GM13977 (cell line): ENCODE results near the gene COL20A1.

Experiments used
- DNase-seq: peaks from one replicate; pipeline ENCODE4 v3.0.0; 2012; ENCODE audit warnings: low spot score
- in situ Hi-C: fragments of 300-500 bp; cut with MboI; formaldehyde crosslinking; loops from one replicate; pipeline ENCODE4 v1.12.0; 2022; ENCODE audit warnings: low sequenced_read_pairs, low pct_unique_long_range_greater_than_20kb, mixed read lengths, inconsistent platforms; ENCODE audit not compliant: unreplicated experiment
- TF ChIP-seq, protein P1 (sequence below): IDR thresholded peaks from 2 replicates; pipeline ENCODE4 v1.5.1; 2012; ENCODE audit warnings: mild to moderate bottlenecking, control low read depth; ENCODE audit not compliant: insufficient read depth; ENCODE audit errors: extremely low read depth, missing control alignments

Gene COL20A1

DNA sequence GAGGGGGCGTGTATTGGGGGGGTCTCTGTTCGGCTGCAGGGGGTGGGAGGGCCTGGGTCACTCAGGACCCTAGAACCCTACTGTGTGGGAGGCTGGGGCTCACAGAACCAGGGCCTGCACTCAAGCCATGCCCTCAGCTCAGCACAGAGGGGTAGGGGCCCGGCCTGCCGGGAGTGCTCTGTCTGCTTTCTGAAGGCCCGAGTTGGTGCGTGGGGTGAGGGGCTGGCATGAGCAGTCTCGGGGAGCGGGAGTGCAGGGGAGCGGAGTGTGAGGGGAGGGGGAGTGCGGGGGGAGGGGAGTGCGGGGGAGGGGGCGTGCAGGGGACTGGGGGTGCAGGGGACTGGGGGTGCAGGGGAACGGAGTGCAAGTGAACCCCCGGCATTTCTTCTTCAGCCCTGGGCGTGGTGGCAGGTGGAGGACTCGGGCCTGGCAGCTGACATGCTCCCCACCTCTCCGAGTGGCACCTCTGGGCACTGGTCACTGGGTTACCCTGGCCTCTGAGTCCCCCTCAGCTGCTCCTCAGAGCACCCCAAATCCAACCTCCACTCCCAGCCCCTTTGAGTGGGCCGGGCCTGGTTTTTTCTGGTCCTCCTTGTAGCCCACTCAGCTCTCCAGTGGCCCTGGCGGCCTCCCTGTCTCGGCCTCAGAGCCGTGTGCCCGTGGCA, 1.0 kb downstream of the COL20A1 start:
- no peak for DNase-seq
- in situ Hi-C loops = no loop called here
- TF ChIP-seq, protein P1, sequence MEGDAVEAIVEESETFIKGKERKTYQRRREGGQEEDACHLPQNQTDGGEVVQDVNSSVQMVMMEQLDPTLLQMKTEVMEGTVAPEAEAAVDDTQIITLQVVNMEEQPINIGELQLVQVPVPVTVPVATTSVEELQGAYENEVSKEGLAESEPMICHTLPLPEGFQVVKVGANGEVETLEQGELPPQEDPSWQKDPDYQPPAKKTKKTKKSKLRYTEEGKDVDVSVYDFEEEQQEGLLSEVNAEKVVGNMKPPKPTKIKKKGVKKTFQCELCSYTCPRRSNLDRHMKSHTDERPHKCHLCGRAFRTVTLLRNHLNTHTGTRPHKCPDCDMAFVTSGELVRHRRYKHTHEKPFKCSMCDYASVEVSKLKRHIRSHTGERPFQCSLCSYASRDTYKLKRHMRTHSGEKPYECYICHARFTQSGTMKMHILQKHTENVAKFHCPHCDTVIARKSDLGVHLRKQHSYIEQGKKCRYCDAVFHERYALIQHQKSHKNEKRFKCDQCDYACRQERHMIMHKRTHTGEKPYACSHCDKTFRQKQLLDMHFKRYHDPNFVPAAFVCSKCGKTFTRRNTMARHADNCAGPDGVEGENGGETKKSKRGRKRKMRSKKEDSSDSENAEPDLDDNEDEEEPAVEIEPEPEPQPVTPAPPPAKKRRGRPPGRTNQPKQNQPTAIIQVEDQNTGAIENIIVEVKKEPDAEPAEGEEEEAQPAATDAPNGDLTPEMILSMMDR = no peak

DNA sequence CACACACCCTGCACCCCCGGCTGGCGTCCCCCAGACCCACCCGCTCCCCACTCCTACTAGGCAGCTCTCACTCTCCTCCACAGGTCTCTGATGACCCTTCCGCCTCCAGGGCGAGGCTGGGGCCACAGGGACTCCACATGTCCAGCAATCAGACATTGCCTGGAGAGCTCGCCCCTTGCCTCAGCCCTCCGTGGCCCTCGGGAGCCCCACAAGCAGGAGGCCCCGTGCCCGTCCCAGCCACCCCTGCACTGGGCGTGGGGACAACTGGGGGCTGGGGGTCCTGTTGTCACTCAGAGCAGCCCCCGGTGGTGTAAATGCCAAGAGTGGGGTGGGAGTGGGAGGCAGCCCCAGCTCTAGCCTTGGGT, 1.5 kb downstream of the COL20A1 start:
- in situ Hi-C loops = no loop called here
- TF ChIP-seq, protein P1 = no peak

DNA sequence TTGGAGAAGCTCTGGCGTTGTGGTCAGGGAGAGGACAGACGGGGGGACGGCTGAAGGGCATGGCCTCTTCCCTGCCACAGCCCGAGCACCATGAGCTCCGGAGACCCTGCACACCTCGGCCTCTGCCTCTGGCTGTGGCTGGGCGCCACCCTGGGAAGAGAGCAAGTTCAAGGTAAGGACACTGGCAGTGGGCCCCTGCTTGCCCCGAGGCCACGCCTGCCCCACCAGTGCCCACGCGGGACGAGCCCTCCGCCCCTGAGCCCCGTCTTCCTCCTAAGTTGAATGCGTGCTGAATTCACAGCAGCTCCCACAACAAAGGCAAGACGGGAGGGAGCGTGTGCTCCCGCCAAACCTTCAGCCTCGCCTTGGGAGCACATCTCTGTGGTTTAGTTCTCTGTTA, 2.0 kb downstream of the COL20A1 start:
- DNase-seq = no peak
- in situ Hi-C loops = no loop called here
- TF ChIP-seq, protein P1 = no peak

More for the DNA sequence above, 1.5 kb downstream of the COL20A1 start:
- DNase-seq = no peak

DNA sequence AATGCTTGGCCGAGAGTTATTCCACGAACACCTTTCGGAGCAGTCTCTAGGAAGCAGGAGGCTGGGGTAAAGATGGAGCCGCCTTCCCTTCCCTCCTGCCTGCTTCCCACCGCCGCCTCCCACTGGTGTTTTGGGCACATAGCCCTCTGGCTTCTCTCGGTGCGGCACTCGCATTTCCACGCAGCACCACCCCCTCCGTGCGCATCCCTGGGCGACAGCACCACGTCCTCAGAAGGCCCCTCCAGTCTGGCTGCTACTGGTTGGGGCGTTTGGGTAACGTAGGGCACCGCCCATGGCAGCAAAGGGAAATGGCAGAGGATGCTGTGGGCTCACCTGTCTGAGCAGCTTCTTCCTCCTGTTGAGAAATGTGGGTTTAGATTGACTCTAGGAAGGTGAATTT, 2.4 kb downstream of the COL20A1 start:
- no peak for DNase-seq
- in situ Hi-C loops = no loop called here
- TF ChIP-seq, protein P1 = no peak

DNA sequence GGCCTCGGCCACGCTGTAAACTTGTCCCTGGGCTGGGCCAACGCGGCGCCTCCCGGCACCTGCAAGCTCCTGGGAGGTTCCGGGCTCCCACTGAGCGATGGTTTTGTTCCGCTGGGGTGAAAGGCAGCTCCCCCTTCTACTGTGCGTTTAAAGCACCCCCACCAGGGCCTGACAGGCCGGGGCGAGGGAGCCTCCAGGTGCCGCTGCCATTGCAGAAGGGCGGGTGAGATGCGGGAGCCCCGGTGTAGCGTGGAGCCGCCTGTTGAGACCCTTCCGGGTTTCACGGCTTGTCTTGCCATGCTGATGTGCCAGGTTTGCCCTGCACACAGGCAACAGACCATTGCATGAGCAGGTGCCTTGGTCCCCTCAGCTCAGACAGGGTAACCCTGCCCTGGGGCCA, 2.9 kb downstream of the COL20A1 start:
- no peak for DNase-seq
- TF ChIP-seq, protein P1 = no peak
- in situ Hi-C loops = no loop called here

DNA sequence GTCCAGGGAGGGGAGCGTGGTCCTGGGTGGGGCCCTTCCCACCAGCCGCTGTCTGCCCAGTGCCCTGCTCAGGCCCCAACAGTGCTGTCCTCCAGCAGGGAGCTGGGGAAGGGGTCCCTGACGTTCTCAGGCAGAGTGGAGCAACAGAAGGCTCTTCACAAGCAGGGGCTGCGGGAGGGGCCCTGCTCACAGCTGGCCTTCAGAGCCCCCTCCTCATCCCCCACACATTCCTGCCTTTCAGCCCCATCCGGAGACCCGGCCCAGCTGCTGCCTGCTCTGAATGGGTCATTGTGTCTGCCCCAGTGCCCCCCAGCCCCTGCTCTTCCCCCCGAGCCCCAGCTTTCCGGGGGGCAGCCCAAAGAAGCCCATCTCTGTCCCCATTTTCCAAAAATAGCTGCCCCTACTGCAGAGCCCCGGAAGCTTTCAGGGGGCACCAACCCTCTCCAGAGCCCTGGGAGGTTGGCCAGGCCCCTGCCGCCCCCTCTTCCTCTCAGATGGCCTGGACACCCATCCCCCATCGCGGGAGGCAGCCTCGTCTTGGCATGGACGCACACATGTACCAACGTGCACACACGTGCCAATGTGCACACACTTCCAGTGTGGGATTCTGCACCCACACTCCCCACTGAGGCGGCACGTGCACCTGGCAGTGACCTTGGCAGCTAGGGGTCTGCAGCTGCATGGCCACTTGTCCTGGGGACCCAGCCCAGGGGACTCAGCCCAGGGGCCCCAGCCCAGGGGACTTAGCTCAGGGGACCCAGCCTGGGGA, 3.7 kb downstream of the COL20A1 start:
- in situ Hi-C loops = no loop called here
- TF ChIP-seq, protein P1 = no peak
- DNase-seq = no peak
